ENCODE results near the gene TCEA2. TPM values are rescaled to one million over a fixed set of nuclear protein-coding genes. Genes with fewer than 3 reads are reported as not detected.

TCEA2 gene
- polyA plus RNA-seq, 3 donors from 2014 or later = 18.9 to 26.6 (median 24.1) TPM

DNA sequence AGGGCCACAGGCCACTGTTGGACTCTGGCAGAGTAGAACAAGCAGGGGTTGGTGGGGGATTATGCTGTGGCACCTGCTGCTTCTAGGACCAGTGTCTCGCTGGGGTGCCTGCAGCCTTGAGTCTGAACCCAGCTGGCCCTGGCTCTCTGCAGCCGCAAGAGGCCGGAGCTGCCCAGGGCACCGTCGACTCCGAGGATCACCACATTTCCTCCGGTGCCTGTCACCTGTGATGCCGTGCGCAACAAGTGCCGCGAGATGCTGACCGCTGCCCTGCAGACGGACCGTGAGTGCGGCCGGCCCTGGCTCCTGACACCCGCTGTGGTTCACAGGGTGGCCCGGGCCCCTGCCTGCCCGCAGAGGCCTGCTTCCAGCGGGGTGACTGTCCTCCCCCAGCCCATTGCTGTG lies 6.2 kb downstream of the TCEA2 start:
- Mint-ChIP-seq H3K4me1 (peaks cover 24 to 40% of the 10 kb centered on the region in 2 donors), H3K4me3 (no peak overlapping the region), H3K9me3 (no peaks in the 10 kb centered on the region), H3K27ac (no peak overlapping the region), H3K36me3 (peaks cover 0 to 3% (median 3%) of the 10 kb centered on the region in 3 donors), H3K27me3 (ENCODE audit: low read depth in 3 of 3) (peaks cover 0 to 3% (median 0%) of the 10 kb centered on the region in 3 donors)
- no peak for DNase-seq

DNA sequence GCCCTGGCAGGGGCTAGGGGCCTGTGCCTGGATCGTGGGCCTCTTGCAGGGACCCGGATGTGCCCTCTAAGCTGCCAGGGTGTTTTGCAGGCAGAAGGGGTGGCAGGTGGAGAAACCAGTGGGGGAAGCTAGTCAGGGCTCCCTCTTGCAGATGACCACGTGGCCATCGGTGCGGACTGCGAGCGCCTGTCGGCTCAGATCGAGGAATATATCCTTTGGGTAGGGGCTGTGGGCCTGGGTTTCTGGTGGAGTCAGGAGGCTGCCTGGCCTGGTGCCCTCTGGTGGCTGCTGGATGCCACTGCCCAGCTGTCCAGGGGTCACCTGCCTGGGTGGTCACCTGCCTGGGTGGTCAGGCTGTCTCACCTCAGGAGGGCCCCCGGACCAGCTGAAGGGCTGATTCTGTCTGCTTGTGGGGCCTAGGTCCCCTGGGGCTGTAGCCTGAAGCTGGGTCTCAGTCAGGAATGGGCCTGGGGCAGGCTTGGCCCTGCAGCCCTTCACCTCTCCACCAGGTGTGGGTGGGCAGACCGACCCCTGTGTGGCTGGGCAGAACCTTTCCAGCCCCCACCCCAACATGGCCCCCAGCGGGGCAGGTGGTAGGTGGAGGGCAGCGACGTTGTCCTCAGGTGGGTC lies 6.7 kb downstream of the TCEA2 start:
- Mint-ChIP-seq H3K36me3 (peaks cover 0 to 3% (median 3%) of the 10 kb centered on the region in 3 donors), H3K4me1 (peaks cover 24 to 34% of the 10 kb centered on the region in 2 donors), H3K4me3 (no peak overlapping the region), H3K27me3 (ENCODE audit: low read depth in 3 of 3) (peaks cover 0 to 3% (median 0%) of the 10 kb centered on the region in 3 donors), H3K27ac (no peak overlapping the region), H3K9me3 (no peaks in the 10 kb centered on the region)
- peak in 1 of 3 donors; percentile 27 for DNase-seq

DNA sequence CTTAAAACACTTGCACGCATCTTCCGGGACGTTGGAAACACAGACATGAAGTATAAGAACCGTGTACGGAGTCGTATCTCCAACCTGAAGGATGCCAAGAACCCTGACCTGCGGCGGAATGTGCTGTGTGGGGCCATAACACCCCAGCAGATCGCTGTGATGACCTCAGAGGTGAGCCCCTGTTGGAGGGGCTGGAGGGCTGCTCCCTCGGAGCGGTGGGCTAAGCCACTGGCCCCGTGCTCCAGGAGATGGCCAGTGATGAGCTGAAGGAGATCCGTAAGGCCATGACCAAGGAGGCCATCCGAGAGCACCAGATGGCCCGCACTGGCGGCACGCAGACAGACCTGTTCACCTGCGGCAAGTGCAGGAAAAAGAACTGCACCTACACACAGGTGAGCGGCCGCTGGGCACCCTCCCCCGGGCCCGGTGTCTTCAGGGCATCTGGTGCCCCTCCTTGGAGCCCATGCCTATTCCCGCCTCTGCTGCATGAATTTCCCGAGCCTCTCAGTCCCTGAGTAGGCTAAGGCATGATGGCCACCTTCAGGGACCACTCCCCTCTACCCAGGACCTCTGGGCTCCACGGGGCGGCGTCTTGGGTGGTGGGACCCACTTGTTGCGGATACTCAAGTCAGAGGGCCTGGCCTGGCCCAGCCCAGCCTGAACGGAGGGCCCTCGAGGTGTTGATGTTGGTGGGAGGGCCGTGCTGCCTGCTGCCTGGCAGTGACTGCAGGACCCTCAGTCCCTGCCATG lies 7.4 kb downstream of the TCEA2 start:
- H3K9me3 Mint-ChIP-seq = no peaks in the 10 kb centered on the region
- no peak for DNase-seq
- peaks cover 0 to 3% (median 3%) of the 10 kb centered on the region in 3 donors for H3K36me3 Mint-ChIP-seq

DNA sequence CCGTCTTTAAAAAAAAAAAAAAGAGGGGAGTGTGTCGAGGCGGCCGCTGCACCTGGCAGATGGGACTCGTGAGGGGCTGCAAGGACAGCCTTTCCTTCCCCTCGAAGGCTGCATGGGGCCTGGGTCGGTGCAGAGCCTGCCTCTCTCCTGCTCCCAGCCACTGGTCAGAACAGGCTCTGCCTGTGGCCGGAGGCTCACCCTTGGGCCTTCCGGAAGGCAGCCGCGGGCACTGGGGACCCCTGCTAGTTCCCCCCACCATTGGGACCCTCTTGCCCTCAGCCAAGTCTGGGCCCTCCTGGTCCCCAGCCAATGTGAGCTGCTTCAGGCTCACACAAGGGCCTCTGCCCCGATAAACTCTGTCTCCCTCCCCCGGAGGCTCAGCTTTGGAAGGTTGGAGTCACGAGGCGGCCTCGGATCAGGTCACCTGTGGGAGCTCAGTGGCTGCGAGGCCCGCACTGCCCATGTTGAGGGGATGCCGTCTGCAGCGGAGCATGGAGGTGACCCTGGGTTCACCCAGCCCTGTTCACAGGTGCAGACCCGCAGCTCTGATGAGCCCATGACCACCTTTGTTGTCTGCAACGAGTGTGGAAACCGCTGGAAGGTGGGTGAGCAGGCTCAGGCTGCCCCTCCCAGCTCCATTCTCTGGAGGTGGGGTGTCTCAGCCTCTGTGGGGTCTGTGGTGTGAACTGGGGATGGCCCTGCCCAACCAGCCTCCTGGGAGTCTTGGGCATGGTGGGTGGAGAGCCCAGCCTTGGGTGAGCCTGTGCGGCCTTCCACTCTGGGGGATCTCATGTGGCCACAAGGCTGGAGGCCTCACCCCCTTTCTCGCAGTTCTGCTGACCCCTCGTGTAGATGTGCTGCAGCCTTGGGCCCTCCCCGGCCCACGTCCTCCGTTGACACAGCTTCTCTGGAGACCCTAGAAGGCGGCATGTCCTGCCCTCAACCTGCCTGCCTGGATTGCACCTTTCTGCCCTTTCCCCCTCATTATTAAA lies 8.6 kb downstream of the TCEA2 start:
- Mint-ChIP-seq H3K36me3 (peaks cover 0 to 3% (median 3%) of the 10 kb centered on the region in 3 donors), H3K27ac (peak overlapping the region in 3 of 6 donors; percentile 24 to 43 (median 39)), H3K4me3 (no peak overlapping the region), H3K4me1 (peaks cover 8 to 25% of the 10 kb centered on the region in 2 donors), H3K27me3 (ENCODE audit: low read depth in 3 of 3) (no peaks in the 10 kb centered on the region), H3K9me3 (no peaks in the 10 kb centered on the region)
- DNase-seq = no peak

More for the DNA sequence above, 7.4 kb downstream of the TCEA2 start:
- Mint-ChIP-seq H3K27me3 (ENCODE audit: low read depth in 3 of 3) (peaks cover 0 to 3% (median 0%) of the 10 kb centered on the region in 3 donors), H3K4me1 (peaks cover 19 to 30% of the 10 kb centered on the region in 2 donors), H3K4me3 (no peak overlapping the region), H3K27ac (peak overlapping the region in 1 of 6 donors; percentile 17)

DNA sequence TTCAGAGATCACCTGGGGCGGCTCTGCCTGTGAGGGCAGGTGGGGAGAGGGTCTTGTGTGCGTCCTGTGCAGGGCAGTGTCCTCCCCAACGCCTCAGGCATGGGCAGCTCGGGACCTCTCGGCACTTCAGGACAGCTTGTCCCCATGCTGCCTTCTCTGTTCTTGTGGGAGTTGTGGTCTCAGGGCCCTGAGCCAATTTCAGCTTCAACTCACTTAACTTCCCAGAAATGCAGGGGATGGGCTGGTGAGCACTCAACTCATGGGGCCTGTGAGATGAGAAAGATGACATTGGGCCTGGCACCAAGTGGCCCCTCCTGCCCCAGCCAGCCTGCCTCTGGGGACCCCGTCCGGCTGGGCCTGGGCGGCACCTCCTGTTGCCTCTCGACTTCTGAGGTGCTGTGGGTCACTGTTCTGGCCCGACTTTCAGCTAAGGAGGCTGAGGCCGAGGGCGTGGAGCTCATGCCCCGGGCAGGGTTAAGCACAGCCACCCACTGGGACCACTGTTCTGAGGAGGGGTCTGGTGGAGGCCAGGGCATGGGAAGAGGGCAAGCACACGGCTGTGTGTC lies 9.6 kb downstream of the TCEA2 start:
- DNase-seq = no peak
- peaks cover 0 to 3% (median 3%) of the 10 kb centered on the region in 3 donors for H3K36me3 Mint-ChIP-seq
- peak overlapping the region in 1 of 6 donors; percentile 39 for H3K27ac Mint-ChIP-seq
- peaks cover 2 to 22% of the 10 kb centered on the region in 2 donors for H3K4me1 Mint-ChIP-seq
- H3K27me3 Mint-ChIP-seq (ENCODE audit: low read depth in 3 of 3) = no peaks in the 10 kb centered on the region
- no peaks in the 10 kb centered on the region for H3K9me3 Mint-ChIP-seq
- H3K4me3 Mint-ChIP-seq = no peak overlapping the region

DNA sequence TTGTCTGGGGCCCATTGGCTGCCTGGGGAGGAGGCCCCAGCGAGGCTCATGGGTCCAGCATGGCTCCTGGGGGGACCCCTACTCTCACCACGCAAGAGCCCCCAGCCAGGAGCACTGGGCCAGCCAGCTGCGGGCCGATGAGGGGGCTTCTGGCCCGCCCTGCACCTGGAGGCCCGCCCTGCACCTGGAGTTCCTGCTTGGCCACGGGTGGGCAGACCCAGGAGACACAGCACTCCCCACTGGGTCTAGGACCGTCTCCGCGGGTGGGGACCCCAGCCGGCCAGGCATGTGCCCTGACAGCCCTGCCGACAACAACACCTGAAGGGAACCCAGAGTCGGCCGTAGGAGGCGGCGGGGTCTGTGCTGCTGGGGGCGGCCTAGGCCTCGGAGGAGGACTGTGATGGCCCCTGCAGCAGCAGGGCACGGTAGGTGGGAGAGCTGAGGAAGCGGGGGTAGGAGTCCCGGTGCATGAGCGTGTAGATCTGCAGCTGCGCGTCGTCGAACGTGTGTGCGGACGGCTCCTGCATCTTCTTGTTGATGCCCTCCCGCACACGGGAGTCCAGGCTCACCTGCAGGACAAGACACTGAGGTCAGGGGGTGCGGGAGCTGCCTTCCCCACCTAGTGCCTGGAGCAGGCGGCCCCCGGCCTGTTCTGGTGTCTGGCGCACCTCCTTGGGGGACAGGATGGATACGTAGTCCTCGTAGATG lies 10.6 kb downstream of the TCEA2 start:
- no peaks in the 10 kb centered on the region for H3K27me3 Mint-ChIP-seq (ENCODE audit: low read depth in 3 of 3)
- H3K4me3 Mint-ChIP-seq = no peak overlapping the region
- no peak overlapping the region for H3K27ac Mint-ChIP-seq

DNA sequence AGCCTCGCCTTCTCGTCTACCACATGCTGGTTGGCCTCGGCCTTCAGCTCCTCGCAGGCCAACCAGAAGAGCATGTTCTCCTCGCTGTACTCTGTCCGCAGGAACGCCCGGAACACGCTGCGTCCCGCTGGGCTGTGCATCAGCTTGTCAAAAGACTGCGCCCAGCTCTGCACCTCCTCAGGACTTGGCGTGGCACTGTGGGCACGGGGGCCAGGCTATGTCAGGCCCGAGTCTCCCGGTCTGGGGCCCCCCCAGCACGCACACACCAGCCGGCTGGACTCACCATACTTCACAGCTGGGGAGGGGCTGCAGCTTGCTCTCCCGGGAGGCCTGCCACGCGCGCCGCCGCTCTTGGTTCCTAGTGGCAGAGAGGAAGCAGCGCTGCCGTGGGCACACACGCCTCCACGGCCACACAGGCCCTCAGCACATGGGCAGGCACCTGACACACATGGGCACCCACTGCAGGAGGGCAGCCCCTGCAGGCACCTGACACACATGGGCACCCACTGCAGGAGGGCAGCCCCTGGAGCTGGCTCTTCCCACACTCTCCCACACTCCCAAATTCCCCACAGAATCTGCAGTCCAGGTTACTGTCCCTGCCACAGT lies 11.3 kb downstream of the TCEA2 start:
- H3K36me3 Mint-ChIP-seq = peaks cover 0 to 3% (median 3%) of the 10 kb centered on the region in 3 donors
- H3K4me3 Mint-ChIP-seq = no peak overlapping the region
- no peaks in the 10 kb centered on the region for H3K9me3 Mint-ChIP-seq
- H3K4me1 Mint-ChIP-seq = peaks cover 8 to 18% of the 10 kb centered on the region in 2 donors
- no peaks in the 10 kb centered on the region for H3K27me3 Mint-ChIP-seq (ENCODE audit: low read depth in 3 of 3)
- DNase-seq = no peak
- peak overlapping the region in 1 of 6 donors; percentile 43 for H3K27ac Mint-ChIP-seq

More for the DNA sequence above, 10.6 kb downstream of the TCEA2 start:
- Mint-ChIP-seq H3K36me3 (peaks cover 0 to 3% (median 3%) of the 10 kb centered on the region in 3 donors), H3K4me1 (peaks cover 8 to 20% of the 10 kb centered on the region in 2 donors), H3K9me3 (no peaks in the 10 kb centered on the region)
- no peak for DNase-seq

DNA sequence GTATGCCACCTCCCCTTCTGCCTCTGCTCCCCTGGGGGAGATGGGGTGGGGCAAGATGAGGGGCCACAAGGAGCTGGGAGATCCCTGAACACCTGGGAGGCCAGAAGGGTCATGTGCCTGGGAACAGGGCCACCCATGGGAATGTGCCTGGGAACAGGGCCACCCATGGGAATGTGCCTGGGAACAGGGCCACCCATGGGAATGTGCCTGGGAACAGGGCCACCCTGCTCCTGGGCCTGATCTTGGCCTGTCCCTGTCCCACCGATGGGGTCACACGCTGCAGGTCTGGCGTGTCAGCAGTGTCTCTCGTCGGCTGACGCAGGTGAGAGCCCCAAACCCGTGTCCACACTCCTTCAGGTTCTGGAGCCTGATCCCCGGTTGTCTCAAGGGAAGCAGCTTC lies 12.0 kb downstream of the TCEA2 start:
- no peaks in the 10 kb centered on the region for H3K27me3 Mint-ChIP-seq (ENCODE audit: low read depth in 3 of 3)
- DNase-seq = no peak
- H3K9me3 Mint-ChIP-seq = no peaks in the 10 kb centered on the region
- peaks cover 0 to 3% (median 3%) of the 10 kb centered on the region in 3 donors for H3K36me3 Mint-ChIP-seq
- no peak overlapping the region for H3K4me3 Mint-ChIP-seq
- peaks cover 8 to 18% of the 10 kb centered on the region in 2 donors for H3K4me1 Mint-ChIP-seq
- H3K27ac Mint-ChIP-seq = peak overlapping the region in 1 of 6 donors; percentile 43

DNA sequence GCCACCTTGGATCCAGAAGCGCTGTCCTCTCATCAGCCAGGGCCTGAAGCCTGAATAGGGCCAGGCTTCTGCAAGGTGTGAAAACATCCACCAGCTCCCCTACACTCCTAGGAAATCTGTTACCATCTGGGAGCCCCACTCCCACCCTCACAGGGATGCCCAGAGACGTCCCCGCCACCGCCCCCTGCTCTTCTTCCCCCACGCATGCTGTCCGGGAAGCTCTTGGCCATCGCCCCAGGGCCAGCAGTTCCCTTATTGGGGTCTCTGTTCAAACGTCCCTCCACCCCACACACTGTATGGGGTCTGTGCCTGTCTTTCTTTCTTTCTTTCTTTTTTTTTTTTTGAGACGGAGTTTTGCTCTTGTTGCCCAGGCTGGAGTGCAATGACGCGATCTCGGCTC lies 12.6 kb downstream of the TCEA2 start:
- Mint-ChIP-seq H3K4me1 (peaks cover 13 to 23% of the 10 kb centered on the region in 2 donors), H3K9me3 (no peaks in the 10 kb centered on the region), H3K36me3 (peaks cover 0 to 3% (median 3%) of the 10 kb centered on the region in 3 donors), H3K4me3 (peak overlapping the region in 1 of 5 donors; percentile 30), H3K27me3 (ENCODE audit: low read depth in 3 of 3) (peaks cover 0 to 2% (median 0%) of the 10 kb centered on the region in 3 donors), H3K27ac (peak overlapping the region in 2 of 6 donors; percentile 23 to 39)
- DNase-seq = no peak

DNA sequence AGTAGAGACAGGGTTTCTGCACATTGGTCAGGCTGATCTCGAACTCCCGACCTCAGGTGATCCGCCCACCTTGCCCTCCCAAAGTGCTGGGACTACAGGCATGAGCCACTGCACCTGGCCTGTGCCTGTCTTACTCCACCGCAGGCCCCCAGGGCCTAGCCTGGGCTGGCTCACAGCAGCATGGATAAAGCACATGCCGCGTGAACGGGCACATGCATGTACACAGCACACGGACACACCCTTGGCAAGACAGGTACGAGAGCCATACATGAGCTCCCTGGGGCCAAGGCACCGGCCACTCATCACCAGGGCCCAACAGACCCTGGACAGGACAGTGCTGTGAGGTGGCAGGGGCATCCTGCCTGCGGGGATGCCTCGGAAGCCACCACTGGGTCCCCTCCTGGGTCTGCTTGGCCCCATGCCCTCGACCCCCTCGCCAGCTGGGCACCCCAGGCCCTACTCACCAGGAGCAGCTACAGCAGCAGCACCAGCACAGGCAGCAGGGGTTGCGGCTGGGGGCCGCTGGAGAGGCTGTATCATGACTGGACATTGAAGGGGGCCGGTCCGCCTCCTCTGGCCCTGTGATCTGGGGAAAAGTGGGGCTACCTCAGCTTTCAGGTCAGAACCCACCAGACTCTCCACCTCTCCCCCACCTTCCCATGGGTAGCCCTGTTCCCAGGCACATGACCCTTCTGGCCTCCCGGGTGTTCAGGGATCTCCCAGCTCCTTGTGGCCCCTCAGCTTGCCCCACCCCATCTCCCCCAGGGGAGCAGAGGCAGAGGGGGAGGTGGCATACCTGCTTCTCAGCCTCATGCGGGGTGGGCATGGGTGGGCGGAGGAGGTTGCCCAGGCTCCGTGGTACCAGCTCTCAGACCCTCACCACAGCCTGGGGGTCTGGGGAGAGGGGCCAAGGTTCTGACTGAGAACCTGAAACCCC lies 13.3 kb downstream of the TCEA2 start:
- peaks cover 16 to 25% of the 10 kb centered on the region in 2 donors for H3K4me1 Mint-ChIP-seq
- peaks cover 0 to 2% (median 0%) of the 10 kb centered on the region in 3 donors for H3K27me3 Mint-ChIP-seq (ENCODE audit: low read depth in 3 of 3)
- peak overlapping the region in 2 of 6 donors; percentile 23 to 86 for H3K27ac Mint-ChIP-seq
- H3K36me3 Mint-ChIP-seq = peaks cover 0 to 3% (median 3%) of the 10 kb centered on the region in 3 donors
- peak overlapping the region in 1 of 5 donors; percentile 29 for H3K4me3 Mint-ChIP-seq
- DNase-seq = no peak
- H3K9me3 Mint-ChIP-seq = no peaks in the 10 kb centered on the region

DNA sequence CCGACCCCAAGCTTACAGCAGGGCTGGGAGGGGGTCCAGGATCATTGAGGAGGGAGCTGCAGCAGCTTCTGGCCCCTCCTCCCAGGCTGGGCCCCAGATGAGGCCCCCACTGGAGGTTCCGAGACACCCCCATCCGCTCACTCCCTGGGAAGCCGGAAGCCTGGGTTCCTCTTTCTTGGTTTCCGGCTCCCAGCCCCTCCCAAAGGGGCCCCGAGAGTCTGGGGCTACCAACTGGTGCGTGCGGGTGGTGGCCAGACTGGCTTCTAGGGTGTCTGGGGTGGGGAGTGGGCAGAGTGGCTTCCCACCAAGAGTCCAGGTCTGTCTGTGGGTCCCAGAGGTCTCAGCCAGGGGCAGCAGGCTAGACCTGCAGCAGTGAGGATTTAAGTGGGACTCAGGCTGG lies 14.1 kb downstream of the TCEA2 start:
- DNase-seq = peak in 1 of 3 donors; percentile 16
- Mint-ChIP-seq H3K4me1 (peaks cover 16 to 25% of the 10 kb centered on the region in 2 donors), H3K36me3 (peaks cover 0 to 3% (median 3%) of the 10 kb centered on the region in 3 donors), H3K27me3 (ENCODE audit: low read depth in 3 of 3) (peaks cover 0 to 5% (median 0%) of the 10 kb centered on the region in 3 donors), H3K27ac (peak overlapping the region in 5 of 6 donors; percentile 61 to 93 (median 80)), H3K9me3 (no peaks in the 10 kb centered on the region), H3K4me3 (peak overlapping the region; percentile 88 to 93 (median 91))

Data from immature natural killer cell (primary cell).